Rectal smooth muscle tissue (tissue), 1 donor: Measurements from ENCODE around the gene NEDD4L.
A peak's percentile ranks its signal among the peaks of the same experiment; 100 is the strongest.
"Not testable (repeated sequence)": the region's sequence is repeated elsewhere in the genome, so short reads cannot be mapped to it uniquely, and the experiment has no call there.

Experiments used
- H3K27ac ChIP-seq: one replicate; pipeline ENCODE4 v1.7.0; 2013; ENCODE audit warnings: low read depth, low read length, inconsistent platforms
- H3K27me3 ChIP-seq: one replicate; pipeline ENCODE4 v1.7.0; 2013; ENCODE audit warnings: low read length; ENCODE audit not compliant: control insufficient read depth, insufficient read depth
- H3K36me3 ChIP-seq: one replicate; pipeline ENCODE4 v1.7.0; 2013; ENCODE audit warnings: low read length; ENCODE audit not compliant: control insufficient read depth, insufficient read depth
- H3K4me1 ChIP-seq: one replicate; pipeline ENCODE4 v1.7.0; 2013; ENCODE audit warnings: low read length; ENCODE audit not compliant: control insufficient read depth, insufficient read depth
- H3K4me3 ChIP-seq: one replicate; pipeline ENCODE4 v1.7.0; 2013; ENCODE audit warnings: low read length
- H3K9ac ChIP-seq: one replicate; pipeline ENCODE4 v1.7.0; 2013; ENCODE audit warnings: low read length

NEDD4L gene

DNA sequence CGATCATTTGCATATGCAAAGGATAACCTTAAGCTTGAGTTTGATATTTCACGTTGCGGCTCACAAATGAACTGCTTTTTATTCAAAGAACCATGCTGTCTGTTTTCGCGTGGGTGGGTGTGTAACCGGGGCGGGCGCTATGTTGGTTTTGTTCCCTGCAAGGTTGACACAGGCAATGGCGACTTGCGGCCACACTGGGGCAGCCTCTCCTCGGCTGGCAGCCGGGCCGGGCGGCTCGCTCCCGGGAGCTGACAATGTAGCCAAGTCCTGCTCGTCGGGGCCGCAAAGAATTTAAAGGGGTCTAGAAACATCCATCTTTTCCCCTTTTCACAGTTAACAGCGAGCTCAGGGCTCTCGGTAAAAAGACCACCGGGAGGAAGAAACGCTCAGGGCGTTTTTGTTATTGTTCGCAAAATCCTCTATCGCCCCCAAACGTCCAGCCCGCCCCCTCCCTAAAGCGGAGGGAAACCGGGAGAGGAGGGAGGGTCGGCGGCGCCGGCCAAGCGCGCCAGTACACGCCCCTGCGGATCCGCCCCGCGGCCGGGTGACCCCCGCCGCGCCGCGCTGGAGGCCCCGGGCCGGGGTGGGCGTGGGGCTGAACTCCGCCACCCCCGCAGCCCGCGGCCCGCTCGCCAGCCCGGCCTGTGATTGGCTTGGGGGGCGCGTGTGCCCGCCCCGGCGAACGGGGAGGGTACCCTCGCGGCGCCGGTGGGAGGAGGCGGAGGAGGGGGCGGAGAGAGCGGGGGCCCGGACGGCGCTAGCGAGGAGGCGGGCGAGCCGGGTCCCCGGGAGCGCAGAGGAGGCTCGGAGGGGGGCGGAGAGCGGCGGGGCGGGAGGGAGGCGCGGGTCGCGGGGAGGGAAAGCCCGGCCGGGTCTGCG lies at the start of gene NEDD4L:
Gene NEDD4L (plus strand): TSS at position 736 of the 879 bp plus-strand sequence. CDS start 435 bp downstream, outside the sequence.
- Histone ChIP-seq H3K4me1 (no peaks in the 10 kb centered on the region), H3K27me3 (no peaks in the 10 kb centered on the region), H3K4me3 (peak within 1 kb of the TSS; percentile 89), H3K36me3 (no peaks in the 10 kb centered on the region), H3K9ac (peak within 1 kb of the TSS; percentile 40), H3K27ac (peak within 1 kb of the TSS; percentile 24)

DNA sequence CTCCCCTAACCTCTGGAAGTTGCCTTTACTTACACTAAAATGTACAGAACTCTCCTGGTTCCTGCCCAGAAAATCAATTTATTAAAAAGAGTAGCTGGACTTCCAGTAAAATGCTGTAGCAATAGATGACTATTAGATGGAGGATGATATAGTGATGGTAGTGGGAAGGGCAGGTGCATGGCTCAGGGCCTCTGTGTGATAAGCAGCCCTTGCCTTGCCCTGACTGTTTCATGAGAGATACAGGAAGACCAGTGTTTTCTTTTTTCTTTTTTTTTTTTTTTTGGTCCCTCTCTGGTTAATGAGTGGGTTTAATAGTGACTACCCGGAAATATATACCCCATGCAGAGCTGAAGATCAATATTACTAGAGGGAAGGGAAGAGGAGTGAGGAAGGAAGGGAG lies 48.7 kb upstream of the NEDD4L start:
- Histone ChIP-seq H3K9ac (no peak overlapping the region), H3K4me3 (no peak overlapping the region), H3K27me3 (no peaks in the 10 kb centered on the region), H3K27ac (no peak overlapping the region), H3K36me3 (no peaks in the 10 kb centered on the region), H3K4me1 (no peaks in the 10 kb centered on the region)

DNA sequence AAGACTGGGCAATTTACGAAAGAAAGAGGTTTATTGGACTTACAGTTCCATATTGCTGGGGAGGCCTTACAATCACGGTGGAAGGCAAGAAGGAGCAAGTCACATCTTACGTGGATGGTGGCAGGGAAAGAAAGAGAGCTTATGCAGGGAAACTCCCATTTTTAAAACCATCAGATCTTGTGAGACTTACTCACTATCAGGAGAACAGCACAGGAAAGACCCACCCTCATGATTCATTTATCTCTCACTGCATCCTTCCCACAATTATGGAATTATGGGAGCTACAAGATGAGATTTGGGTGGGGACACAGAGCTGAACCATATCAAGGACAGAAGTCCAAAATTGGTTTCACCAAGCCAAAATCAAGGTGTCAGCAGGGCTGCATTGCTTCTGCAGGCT lies 47.1 kb upstream of the NEDD4L start:
- not testable (repeated sequence) for H3K27ac ChIP-seq, H3K36me3 ChIP-seq, H3K9ac ChIP-seq, H3K4me3 ChIP-seq, H3K27me3 ChIP-seq, H3K4me1 ChIP-seq

DNA sequence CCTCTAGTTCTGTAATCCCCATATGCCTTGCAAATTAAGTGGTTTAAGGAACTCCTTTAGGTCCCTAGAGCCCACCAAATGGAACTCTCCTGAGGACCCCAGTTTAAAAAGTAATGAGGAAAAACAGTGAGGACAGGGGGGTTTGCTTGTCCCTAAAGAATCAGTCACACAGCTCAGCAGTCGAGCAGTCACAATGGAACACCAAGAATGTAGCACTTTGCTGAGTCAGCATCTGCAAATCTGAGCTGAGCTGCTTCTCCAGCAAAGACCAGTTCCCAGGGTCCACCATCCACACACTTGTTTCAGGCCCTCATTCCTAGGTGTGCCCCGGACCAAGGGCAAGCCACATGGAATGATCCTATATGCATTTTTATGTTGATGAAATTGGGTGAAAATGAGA lies 46.2 kb upstream of the NEDD4L start:
- no peaks in the 10 kb centered on the region for H3K36me3 ChIP-seq
- no peak overlapping the region for H3K4me3 ChIP-seq
- no peaks in the 10 kb centered on the region for H3K4me1 ChIP-seq
- H3K27me3 ChIP-seq, result no peaks in the 10 kb centered on the region
- H3K9ac ChIP-seq, result no peak overlapping the region
- no peak overlapping the region for H3K27ac ChIP-seq

DNA sequence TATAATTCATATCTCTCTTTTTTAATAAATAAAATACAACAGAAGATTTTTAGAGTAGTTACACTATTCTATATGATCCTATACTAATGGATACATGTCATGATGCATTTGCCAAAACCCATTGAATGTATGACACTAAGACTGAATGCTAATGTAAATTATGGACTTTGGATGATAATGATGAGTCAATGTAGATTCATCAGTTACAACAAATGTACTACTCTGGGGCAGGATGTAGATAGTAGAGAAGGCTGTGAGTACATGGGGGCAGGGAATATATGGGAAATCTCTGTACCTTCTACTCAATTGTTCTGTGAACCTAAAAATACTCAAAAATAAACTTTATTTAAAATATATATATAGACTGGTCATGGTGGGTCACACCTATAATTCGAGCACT lies 45.6 kb upstream of the NEDD4L start:
- Histone ChIP-seq H3K27ac (no peak overlapping the region), H3K27me3 (no peaks in the 10 kb centered on the region), H3K4me1 (no peaks in the 10 kb centered on the region), H3K9ac (no peak overlapping the region), H3K36me3 (no peaks in the 10 kb centered on the region), H3K4me3 (no peak overlapping the region)

DNA sequence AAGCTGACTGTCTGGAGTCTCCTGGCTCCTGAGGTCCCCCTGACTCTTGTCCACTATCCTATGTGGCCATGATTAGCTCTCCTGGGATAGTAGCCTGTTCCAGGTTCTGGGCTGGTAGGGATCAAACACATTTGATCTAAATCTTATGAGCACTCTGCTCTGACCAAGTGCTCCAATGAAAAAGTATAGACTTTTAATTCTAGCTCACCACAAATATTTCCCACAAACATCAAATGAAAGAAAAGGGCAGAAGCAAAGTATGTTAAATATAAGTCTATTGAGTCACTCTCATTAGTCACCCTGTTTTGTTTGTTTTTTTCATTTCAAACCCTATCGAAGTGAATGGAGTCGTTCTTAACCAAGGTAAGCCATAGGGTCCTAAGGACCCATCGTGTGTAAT lies 39.7 kb upstream of the NEDD4L start:
- H3K36me3 ChIP-seq, result no peaks in the 10 kb centered on the region
- no peak overlapping the region for H3K27ac ChIP-seq
- H3K9ac ChIP-seq, result no peak overlapping the region
- H3K4me3 ChIP-seq, result no peak overlapping the region
- no peaks in the 10 kb centered on the region for H3K4me1 ChIP-seq
- no peaks in the 10 kb centered on the region for H3K27me3 ChIP-seq

DNA sequence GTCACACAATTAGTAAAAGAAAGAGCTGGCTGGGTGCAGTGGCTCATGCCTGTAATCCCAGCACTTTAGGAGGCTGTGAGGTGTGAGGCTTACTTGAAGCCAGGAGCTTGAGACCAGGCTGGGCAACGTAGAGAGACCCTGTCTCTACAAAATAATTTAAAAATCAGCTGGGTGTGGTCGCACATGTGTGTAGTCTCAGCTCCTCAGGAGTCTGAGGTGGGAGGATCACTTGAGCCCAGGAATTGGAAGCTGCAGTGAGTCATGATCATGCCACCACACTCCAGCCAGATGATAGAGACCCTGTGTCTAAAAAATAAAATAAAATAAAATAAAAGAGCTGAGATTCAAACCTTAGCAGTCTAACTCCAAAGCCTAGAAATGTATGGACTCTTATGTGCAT lies 39.0 kb upstream of the NEDD4L start:
- Histone ChIP-seq H3K27ac (no peak overlapping the region), H3K4me3 (no peak overlapping the region), H3K27me3 (no peaks in the 10 kb centered on the region), H3K36me3 (no peaks in the 10 kb centered on the region), H3K4me1 (no peaks in the 10 kb centered on the region), H3K9ac (no peak overlapping the region)

DNA sequence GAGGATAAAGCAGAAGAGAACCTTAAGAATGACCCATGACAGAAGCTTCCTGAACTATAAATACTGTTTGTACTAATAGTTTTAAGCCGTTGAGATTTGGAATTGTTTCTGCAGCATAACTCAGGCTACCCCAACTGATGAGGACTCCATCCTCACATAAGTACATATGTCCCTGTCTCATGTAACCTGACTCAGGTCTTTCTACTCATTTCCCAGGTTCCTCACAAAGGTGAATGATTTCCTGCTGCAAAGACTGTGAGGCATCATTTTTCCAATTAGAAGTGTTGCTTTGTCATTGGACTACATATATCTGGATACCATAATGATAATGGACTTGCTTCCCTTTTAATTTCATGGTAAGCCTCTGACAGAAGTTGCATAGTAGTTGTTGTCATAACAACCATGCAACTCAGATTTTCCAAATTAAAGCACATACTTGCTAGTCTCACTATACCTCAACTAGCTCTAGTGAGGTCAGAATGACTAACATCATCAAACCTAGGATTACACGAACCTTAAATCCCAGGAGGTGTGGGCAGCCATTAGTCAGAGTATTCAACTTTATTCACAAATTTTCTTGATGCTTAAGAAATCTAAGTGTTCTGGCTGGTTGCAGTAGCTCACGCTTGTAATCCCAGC lies 38.0 kb upstream of the NEDD4L start:
- Histone ChIP-seq H3K4me1 (no peaks in the 10 kb centered on the region), H3K4me3 (no peak overlapping the region), H3K36me3 (no peaks in the 10 kb centered on the region), H3K27me3 (no peaks in the 10 kb centered on the region), H3K9ac (no peak overlapping the region), H3K27ac (no peak overlapping the region)

DNA sequence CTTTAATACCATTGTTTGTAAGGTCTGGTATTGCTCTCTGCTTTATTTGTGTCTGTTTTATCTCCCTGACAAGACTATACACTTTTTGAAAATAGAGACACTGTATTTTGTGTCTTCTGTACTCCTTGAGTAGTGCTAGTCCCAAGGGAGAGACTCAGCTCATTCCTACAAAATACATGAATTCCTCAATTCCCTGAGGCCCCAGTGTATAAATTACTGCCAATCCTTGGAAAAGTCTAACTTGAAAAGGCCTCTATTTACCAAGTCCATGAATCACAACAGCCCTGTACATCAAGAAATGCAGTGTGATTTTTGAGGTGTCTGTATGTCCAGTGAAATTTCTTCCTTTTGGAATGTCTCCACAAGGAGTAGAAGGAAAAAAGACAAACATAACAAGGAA lies 34.9 kb upstream of the NEDD4L start:
- Histone ChIP-seq H3K27me3 (no peaks in the 10 kb centered on the region), H3K4me1 (no peaks in the 10 kb centered on the region), H3K9ac (no peak overlapping the region), H3K4me3 (no peak overlapping the region), H3K36me3 (no peaks in the 10 kb centered on the region), H3K27ac (no peak overlapping the region)

DNA sequence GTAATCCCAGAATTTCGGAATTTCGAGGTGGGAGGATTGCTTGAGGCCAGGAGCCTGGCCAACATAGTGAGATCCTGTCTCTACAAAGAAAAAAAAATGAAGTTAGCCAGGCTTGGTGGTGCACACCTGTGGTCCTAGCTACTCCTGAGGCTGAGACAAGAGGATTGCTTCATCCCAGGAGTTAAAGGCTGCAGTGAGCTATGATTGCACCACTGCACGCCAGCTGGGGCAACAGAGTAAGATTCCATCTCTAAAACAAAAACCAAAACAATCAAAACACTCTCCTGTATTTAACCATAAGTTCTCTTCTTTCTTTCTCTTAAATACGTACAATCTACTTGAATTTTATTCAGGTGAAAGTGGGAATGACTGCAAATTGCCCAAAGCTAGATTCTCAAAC lies 33.8 kb upstream of the NEDD4L start:
- no peaks in the 10 kb centered on the region for H3K4me1 ChIP-seq
- no peaks in the 10 kb centered on the region for H3K36me3 ChIP-seq
- H3K9ac ChIP-seq, result no peak overlapping the region
- H3K27ac ChIP-seq, result no peak overlapping the region
- H3K27me3 ChIP-seq, result no peaks in the 10 kb centered on the region
- H3K4me3 ChIP-seq, result no peak overlapping the region

DNA sequence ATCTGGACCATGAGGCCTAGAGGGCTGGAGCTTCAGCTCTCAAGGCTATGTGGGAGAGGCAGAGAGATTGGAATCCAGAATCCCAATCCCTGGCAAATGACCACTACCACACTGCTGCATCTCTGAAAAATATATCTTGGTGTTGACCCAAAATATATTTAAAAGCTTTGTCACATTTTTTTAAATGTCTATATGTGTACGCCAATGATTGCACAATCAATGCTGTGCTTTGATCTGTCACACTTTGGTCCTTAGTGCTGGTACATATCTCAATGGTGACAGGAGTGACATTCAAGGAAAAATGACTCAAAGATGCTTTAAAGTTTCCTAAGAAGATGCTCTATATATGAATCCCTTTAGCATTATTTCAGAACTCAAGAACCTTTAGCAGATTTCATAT lies 31.7 kb upstream of the NEDD4L start:
- Histone ChIP-seq H3K27ac (no peak overlapping the region), H3K4me3 (no peak overlapping the region), H3K36me3 (no peaks in the 10 kb centered on the region), H3K4me1 (no peaks in the 10 kb centered on the region), H3K27me3 (no peaks in the 10 kb centered on the region), H3K9ac (no peak overlapping the region)

DNA sequence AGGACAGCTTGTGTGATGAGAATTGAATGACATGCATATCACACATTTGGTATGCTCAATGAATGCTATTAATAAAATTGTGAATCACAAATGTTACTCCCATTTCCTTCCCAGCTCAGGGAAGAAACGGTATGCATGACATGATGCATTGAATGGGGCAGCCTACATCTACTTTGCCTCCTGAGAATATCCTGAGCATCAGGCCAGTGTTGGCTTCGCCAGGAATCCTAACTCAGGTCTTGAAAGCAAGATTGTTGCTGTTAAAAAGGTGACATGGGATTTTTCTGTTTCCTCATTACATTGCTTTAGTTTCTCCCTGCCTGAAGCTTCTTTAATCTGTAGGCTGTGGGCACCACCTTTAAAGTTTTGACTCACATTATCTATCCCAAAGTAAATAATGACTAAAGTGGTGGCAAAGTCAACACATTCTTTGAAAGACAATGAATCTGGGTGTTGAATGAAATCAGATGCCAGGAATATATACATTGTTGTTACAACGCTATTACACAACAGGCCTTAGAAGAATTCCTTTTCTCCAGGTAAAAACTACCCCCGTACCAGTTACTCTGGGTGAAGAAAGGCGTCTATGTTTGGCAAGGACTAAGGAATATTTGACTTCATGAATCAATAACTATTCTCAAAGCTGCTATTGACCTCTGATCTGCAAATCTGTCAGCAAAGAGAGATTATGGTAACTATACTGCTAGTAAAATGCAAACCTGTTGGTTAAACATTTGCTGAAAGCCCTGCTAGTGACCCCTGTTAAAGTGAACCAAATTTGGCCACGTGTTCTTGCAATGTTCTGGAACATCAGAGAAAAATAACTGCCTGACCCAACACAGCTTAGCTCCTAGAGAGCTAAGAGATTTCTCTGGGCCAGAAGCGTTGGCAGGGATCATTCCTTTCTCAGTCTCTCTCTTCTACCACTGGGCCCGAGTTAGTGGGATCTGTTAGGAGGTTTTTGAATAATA lies 30.5 kb upstream of the NEDD4L start:
- Histone ChIP-seq H3K36me3 (no peaks in the 10 kb centered on the region), H3K4me1 (no peaks in the 10 kb centered on the region), H3K4me3 (no peak overlapping the region), H3K27me3 (no peaks in the 10 kb centered on the region), H3K9ac (no peak overlapping the region), H3K27ac (no peak overlapping the region)
